ENCODE measurements around the gene TRAPPC13. TPM values are rescaled to one million over a fixed set of nuclear protein-coding genes. Genes with fewer than 3 reads are reported as not detected.

The TRAPPC13 gene
- total RNA-seq, 2 donors from 2014 or later = 11.7 to 18.9 TPM

GRCh38 chr5:65640240-65640639 lies 15.4 kb downstream of the TRAPPC13 start:
- Histone ChIP-seq H3K27ac (no peak overlapping the region), H3K9me3 (no peaks in the 10 kb centered on the region), H3K4me3 (no peak overlapping the region), H3K36me3 (peaks cover 50% of the 10 kb centered on the region), H3K4me1 (no peaks in the 10 kb centered on the region), H3K27me3 (no peaks in the 10 kb centered on the region)
- DNase-seq (ENCODE audit: low spot score) = no peak
- no peak for TF ChIP-seq CTCF (IDR thresholded peaks at IDR 0.05)

- no peak overlapping the region for H3K4me3 ChIP-seq
- no peaks in the 10 kb centered on the region for H3K4me1 ChIP-seq
- DNase-seq (ENCODE audit: low spot score) = no peak
- H3K27me3 ChIP-seq = no peaks in the 10 kb centered on the region
- TF ChIP-seq CTCF (IDR thresholded peaks at IDR 0.05) = no peak
- H3K27ac ChIP-seq = no peak overlapping the region
- no peaks in the 10 kb centered on the region for H3K9me3 ChIP-seq
- peaks cover 15% of the 10 kb centered on the region for H3K36me3 ChIP-seq
Observed at GRCh38 chr5:65646938-65647337, 22.1 kb downstream of the TRAPPC13 start.

GRCh38 chr5:65647941-65648340 lies 23.1 kb downstream of the TRAPPC13 start:
- no peaks in the 10 kb centered on the region for H3K9me3 ChIP-seq
- no peak for TF ChIP-seq CTCF (IDR thresholded peaks at IDR 0.05)
- H3K27me3 ChIP-seq = no peaks in the 10 kb centered on the region
- no peak overlapping the region for H3K4me3 ChIP-seq
- no peak overlapping the region for H3K27ac ChIP-seq
- H3K4me1 ChIP-seq = no peaks in the 10 kb centered on the region
- peaks cover 15% of the 10 kb centered on the region for H3K36me3 ChIP-seq
- no peak for DNase-seq (ENCODE audit: low spot score)

- Histone ChIP-seq H3K27me3 (no peaks in the 10 kb centered on the region), H3K4me3 (no peak overlapping the region), H3K9me3 (no peaks in the 10 kb centered on the region), H3K36me3 (peaks cover 14% of the 10 kb centered on the region), H3K4me1 (no peaks in the 10 kb centered on the region), H3K27ac (no peak overlapping the region)
- no peak for DNase-seq (ENCODE audit: low spot score)
- TF ChIP-seq CTCF (IDR thresholded peaks at IDR 0.05) = no peak
Observed at GRCh38 chr5:65651144-65651543, 26.3 kb downstream of the TRAPPC13 start.

GRCh38 chr5:65654713-65655112 lies 29.9 kb downstream of the TRAPPC13 start:
- H3K27ac ChIP-seq = no peak overlapping the region
- H3K36me3 ChIP-seq = peaks cover 12% of the 10 kb centered on the region

More at GRCh38 chr5:65654713-65655112, 29.9 kb downstream of the TRAPPC13 start:
- Histone ChIP-seq H3K4me3 (no peak overlapping the region), H3K27me3 (no peaks in the 10 kb centered on the region), H3K9me3 (no peaks in the 10 kb centered on the region), H3K4me1 (no peaks in the 10 kb centered on the region)
- TF ChIP-seq CTCF (IDR thresholded peaks at IDR 0.05) = no peak
- DNase-seq (ENCODE audit: low spot score) = no peak
